A549 (cell line): ENCODE measurements around the gene CLASP1.

Source experiments
- CEBPB ChIP-seq, 2 experiments: fragments of >200 bp in 1 of 2; sonication (Bioruptor Twin) in 1 of 2; formaldehyde crosslinking in 1 of 2; IDR thresholded peaks; 2 replicates each; pipeline ENCODE4 v1.6.1; 2012 to 2016
- CHD2 ChIP-seq: fragments of 150-350 bp; IDR thresholded peaks from 2 replicates; pipeline ENCODE4 v1.6.1; 2014; ENCODE audit warnings: low read length; ENCODE audit not compliant: partially characterized antibody
- CHD4 ChIP-seq: fragments of 200-600 bp; sonication (generic); IDR thresholded peaks from 2 replicates; pipeline ENCODE4 v1.6.1; 2016; ENCODE audit warnings: antibody characterized with exemption, mild to moderate bottlenecking, borderline replicate concordance
- CTCF ChIP-seq: fragments of >200 bp; sonication (Bioruptor Twin); formaldehyde crosslinking; IDR thresholded peaks from 3 replicates; pipeline ENCODE4 v1.5.1; 2016
- EHMT2 ChIP-seq: fragments of 200-600 bp; sonication (generic); IDR thresholded peaks from 2 replicates; pipeline ENCODE4 v1.6.1; 2016; ENCODE audit warnings: antibody characterized with exemption, low read depth, mild to moderate bottlenecking, moderate library complexity
- JUN ChIP-seq, 2 experiments: fragments of >200 bp; sonication (Bioruptor Twin); formaldehyde crosslinking; IDR thresholded peaks; 2 replicates in 1 of 2; 3 replicates in 1 of 2; pipeline ENCODE4 v1.6.1; 2016 to 2017
- JUNB ChIP-seq: fragments of >200 bp; sonication (Bioruptor Twin); formaldehyde crosslinking; IDR thresholded peaks from 2 replicates; pipeline ENCODE4 v1.6.1; 2016
- KDM1A ChIP-seq: fragments of 200-600 bp; sonication (generic); IDR thresholded peaks from 2 replicates; pipeline ENCODE4 v1.6.1; 2016; ENCODE audit warnings: low read depth, mild to moderate bottlenecking
- MAZ ChIP-seq: fragments of 150-350 bp; IDR thresholded peaks from 2 replicates; pipeline ENCODE4 v1.6.1; 2014; ENCODE audit warnings: antibody characterized with exemption, low read depth, low read length, borderline replicate concordance
- NFE2L2 ChIP-seq: fragments of 150-350 bp; conservative IDR thresholded peaks from 2 replicates; pipeline ENCODE4 v1.6.1; 2014; ENCODE audit warnings: low read length
- POLR2A ChIP-seq: IDR thresholded peaks from 2 replicates; pipeline ENCODE4 v1.6.1; 2012; ENCODE audit warnings: mild to moderate bottlenecking, low read length
- RCOR1 ChIP-seq: fragments of 150-350 bp; IDR thresholded peaks from 2 replicates; pipeline ENCODE4 v1.6.1; 2014; ENCODE audit warnings: antibody characterized with exemption, low read length, low read depth
- TF ChIP-seq, protein P1 (sequence below): fragments of 200-600 bp; sonication (generic); IDR thresholded peaks from 2 replicates; pipeline ENCODE4 v1.6.1; 2016; ENCODE audit warnings: antibody characterized with exemption, mild to moderate bottlenecking, moderate library complexity

DNA sequence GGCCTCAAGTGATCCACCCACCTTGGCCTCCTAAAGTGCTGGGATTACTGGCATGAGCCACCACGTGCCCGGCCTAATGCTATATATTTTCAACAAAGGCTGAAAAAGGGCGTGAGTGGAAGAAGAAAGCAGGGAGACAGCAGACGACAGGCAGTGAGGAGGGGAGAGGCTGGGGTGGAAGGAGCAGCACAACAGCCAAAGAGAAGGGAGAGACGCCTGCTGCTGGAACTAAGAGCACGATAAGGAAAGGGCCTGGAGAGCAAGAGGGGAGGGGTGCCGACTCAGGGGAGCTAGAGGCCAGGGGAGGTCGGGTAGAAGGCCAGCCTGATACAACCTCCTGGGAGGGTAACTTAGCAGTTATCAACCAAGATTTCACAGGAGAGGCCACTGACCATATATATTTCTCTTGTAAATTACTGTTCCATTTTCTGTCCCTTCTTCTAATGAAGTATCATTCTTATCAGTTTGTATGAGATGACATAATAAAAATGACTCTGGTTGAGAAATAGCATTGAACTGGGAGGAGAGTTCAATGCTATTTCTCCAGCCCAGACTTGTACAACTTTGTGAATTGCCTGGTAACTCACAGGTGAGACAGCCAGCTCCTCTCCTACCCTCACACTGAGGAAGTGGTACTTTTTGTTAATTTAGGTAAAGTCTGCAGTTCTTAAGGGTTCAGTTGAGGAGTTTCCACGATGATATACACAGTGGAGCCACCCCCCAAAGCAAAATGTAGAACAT lies 124.4 kb downstream of the CLASP1 start:
- TF ChIP-seq CTCF (no peak), POLR2A (no peak), MAZ (no peak), KDM1A (no peak), NFE2L2 (no peak), CHD2 (no peak), EHMT2 (no peak), CEBPB (IDR thresholded peaks at IDR 0.05) (no peak), JUN (IDR thresholded peaks at IDR 0.05) (no peak), RCOR1 (no peak), CHD4 (no peak), JUNB (no peak)
- TF ChIP-seq, protein P1, sequence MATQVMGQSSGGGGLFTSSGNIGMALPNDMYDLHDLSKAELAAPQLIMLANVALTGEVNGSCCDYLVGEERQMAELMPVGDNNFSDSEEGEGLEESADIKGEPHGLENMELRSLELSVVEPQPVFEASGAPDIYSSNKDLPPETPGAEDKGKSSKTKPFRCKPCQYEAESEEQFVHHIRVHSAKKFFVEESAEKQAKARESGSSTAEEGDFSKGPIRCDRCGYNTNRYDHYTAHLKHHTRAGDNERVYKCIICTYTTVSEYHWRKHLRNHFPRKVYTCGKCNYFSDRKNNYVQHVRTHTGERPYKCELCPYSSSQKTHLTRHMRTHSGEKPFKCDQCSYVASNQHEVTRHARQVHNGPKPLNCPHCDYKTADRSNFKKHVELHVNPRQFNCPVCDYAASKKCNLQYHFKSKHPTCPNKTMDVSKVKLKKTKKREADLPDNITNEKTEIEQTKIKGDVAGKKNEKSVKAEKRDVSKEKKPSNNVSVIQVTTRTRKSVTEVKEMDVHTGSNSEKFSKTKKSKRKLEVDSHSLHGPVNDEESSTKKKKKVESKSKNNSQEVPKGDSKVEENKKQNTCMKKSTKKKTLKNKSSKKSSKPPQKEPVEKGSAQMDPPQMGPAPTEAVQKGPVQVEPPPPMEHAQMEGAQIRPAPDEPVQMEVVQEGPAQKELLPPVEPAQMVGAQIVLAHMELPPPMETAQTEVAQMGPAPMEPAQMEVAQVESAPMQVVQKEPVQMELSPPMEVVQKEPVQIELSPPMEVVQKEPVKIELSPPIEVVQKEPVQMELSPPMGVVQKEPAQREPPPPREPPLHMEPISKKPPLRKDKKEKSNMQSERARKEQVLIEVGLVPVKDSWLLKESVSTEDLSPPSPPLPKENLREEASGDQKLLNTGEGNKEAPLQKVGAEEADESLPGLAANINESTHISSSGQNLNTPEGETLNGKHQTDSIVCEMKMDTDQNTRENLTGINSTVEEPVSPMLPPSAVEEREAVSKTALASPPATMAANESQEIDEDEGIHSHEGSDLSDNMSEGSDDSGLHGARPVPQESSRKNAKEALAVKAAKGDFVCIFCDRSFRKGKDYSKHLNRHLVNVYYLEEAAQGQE, result no peak
